H1 (cell line): ENCODE data around the gene CLCNKB. TPM values are rescaled to one million over a fixed set of nuclear protein-coding genes. Genes with fewer than 3 reads are reported as not detected.
A peak's percentile ranks its signal among the peaks of the same experiment; 100 is the strongest.

Experiments
- CTCF ChIA-PET: fragments of 300-600 bp; sonication (Branson Sonifier 250); formaldehyde crosslinking; loops from one replicate; lab custom pipeline; 2021; ENCODE audit not compliant: partially characterized antibody; lab: Charles Lee
- POLR2A ChIA-PET: fragments of 300-600 bp; sonication (Branson Sonifier 250); formaldehyde crosslinking; loops from one replicate; lab custom pipeline; 2021; ENCODE audit warnings: inconsistent platforms; ENCODE audit not compliant: partially characterized antibody; lab: Charles Lee
- DNase-seq, 2 experiments: peaks; one replicate each; pipeline versions ENCODE4 v3.0.0 to v3.0.0-alpha.2; 2010 to 2022; ENCODE audit warnings: low spot score in 2 of 2, low read depth in 1 of 2, mixed read lengths in 1 of 2
- FAIRE-seq: peaks from 2 replicates; lab custom pipeline; 2011; peaks lifted over from hg19 to GRCh38; lab: Jason Lieb, UNC
- H2AFZ ChIP-seq: 2 replicates; pipeline ENCODE4 v1.8.1; 2012; ENCODE audit warnings: low read length, inconsistent platforms
- H2AK5ac ChIP-seq: 2 replicates; pipeline ENCODE4 v1.6.1; 2013; ENCODE audit warnings: low read depth, low read length
- H2BK120ac ChIP-seq: replicated peaks from 2 replicates; pipeline ENCODE3; 2013; ENCODE audit warnings: low read depth, low read length, inconsistent platforms
- H2BK12ac ChIP-seq: 2 replicates; pipeline ENCODE4 v1.6.1; 2013; ENCODE audit warnings: low read depth, low read length
- H2BK15ac ChIP-seq: 2 replicates; pipeline ENCODE4 v1.6.1; 2013; ENCODE audit warnings: low read length
- H2BK20ac ChIP-seq: 2 replicates; pipeline ENCODE4 v1.6.1; 2013; ENCODE audit warnings: low read length
- H2BK5ac ChIP-seq: 2 replicates; pipeline ENCODE4 v1.6.1; 2013; ENCODE audit warnings: low read depth, low read length
- H3K14ac ChIP-seq: 2 replicates; pipeline ENCODE4 v1.6.1; 2013; ENCODE audit warnings: inconsistent platforms; ENCODE audit not compliant: insufficient read length
- H3K18ac ChIP-seq: 2 replicates; pipeline ENCODE4 v1.6.1; 2013; ENCODE audit warnings: low read length; ENCODE audit errors: extremely low read depth
- H3K23ac ChIP-seq: 2 replicates; pipeline ENCODE4 v1.6.1; 2013; ENCODE audit warnings: inconsistent platforms; ENCODE audit not compliant: insufficient read length
- H3K23me2 ChIP-seq: 2 replicates; pipeline ENCODE4 v1.6.1; 2013; ENCODE audit warnings: low read depth, low read length
- H3K27ac ChIP-seq: 2 replicates; pipeline ENCODE4 v1.6.1; 2011; ENCODE audit warnings: low read depth, low read length, inconsistent platforms
- H3K27me3 ChIP-seq, 4 experiments: replicated peaks in 1 of 4; 1 replicate in 1 of 4; 2 replicates in 3 of 4; pipeline versions ENCODE4 v1.6.1 to v1.8.1; 2011 to 2013; ENCODE audit warnings: low read length in 3 of 4, mild to moderate bottlenecking in 3 of 4, inconsistent platforms in 2 of 4, mixed read lengths in 2 of 4, moderate library complexity in 1 of 4; ENCODE audit not compliant: control insufficient read depth in 3 of 4, insufficient read depth in 3 of 4; ENCODE audit errors: extremely low read depth in 1 of 4
- H3K36me3 ChIP-seq, 4 experiments: 2 replicates each; pipeline versions ENCODE4 v1.6.1 to v1.8.1; 2011 to 2013; ENCODE audit warnings: mild to moderate bottlenecking in 4 of 4, low read length in 3 of 4, moderate library complexity in 2 of 4, control low read depth in 1 of 4, inconsistent platforms in 1 of 4; ENCODE audit not compliant: insufficient read depth in 4 of 4, control insufficient read depth in 2 of 4
- H3K4ac ChIP-seq: replicated peaks from 2 replicates; pipeline ENCODE3; 2013; ENCODE audit warnings: low read length, low read depth, mixed read lengths, inconsistent platforms; ENCODE audit not compliant: insufficient read length
- H3K4me1 ChIP-seq, 4 experiments: replicated peaks in 1 of 4; 1 replicate in 1 of 4; 2 replicates in 3 of 4; pipeline versions ENCODE4 v1.6.1 to v1.8.1; 2011 to 2013; ENCODE audit warnings: low read length in 3 of 4, inconsistent platforms in 2 of 4, mixed read lengths in 1 of 4; ENCODE audit not compliant: insufficient read depth in 4 of 4, control insufficient read depth in 3 of 4
- H3K4me2 ChIP-seq, 2 experiments: 2 replicates each; pipeline versions ENCODE4 v1.6.1 to v1.8.1; 2011 to 2013; ENCODE audit warnings: low read depth in 2 of 2, low read length in 2 of 2, control low read depth in 1 of 2, inconsistent platforms in 1 of 2, mild to moderate bottlenecking in 1 of 2; ENCODE audit not compliant: insufficient read depth in 1 of 2
- H3K4me3 ChIP-seq, 4 experiments: fragments of 200-600, 300-600 bp in 1 of 4; sonication (generic), shearing (Covaris generic), sonication (Bioruptor Twin) in 1 of 4; 2 replicates each; pipeline versions ENCODE4 v1.5.1 to v1.8.1; 2011 to 2016; ENCODE audit warnings: low read length in 4 of 4, low read depth in 3 of 4, control low read depth in 2 of 4, inconsistent platforms in 2 of 4, mild to moderate bottlenecking in 2 of 4, mixed read lengths in 1 of 4, moderate library complexity in 1 of 4; ENCODE audit not compliant: insufficient read depth in 2 of 4; ENCODE audit errors: extremely low read depth in 1 of 4
- H3K56ac ChIP-seq: replicated peaks from 2 replicates; pipeline ENCODE3; 2013; ENCODE audit warnings: low read depth, mild to moderate bottlenecking, mixed read lengths, low read length, inconsistent platforms; ENCODE audit not compliant: insufficient read length
- H3K79me1 ChIP-seq: 2 replicates; pipeline ENCODE4 v1.6.1; 2013; ENCODE audit warnings: low read depth, low read length, control low read depth
- H3K79me2 ChIP-seq, 2 experiments: 2 replicates each; pipeline versions ENCODE4 v1.6.1 to v1.8.1; 2012 to 2013; ENCODE audit warnings: low read length in 2 of 2, mild to moderate bottlenecking in 2 of 2, inconsistent platforms in 1 of 2; ENCODE audit not compliant: insufficient read depth in 2 of 2, control insufficient read depth in 1 of 2
- H3K9ac ChIP-seq, 4 experiments: replicated peaks in 1 of 4; 1 replicate in 1 of 4; 2 replicates in 3 of 4; pipeline versions ENCODE4 v1.6.1 to v1.8.1; 2011 to 2013; ENCODE audit warnings: low read depth in 3 of 4, low read length in 3 of 4, control low read depth in 2 of 4, mild to moderate bottlenecking in 2 of 4, moderate library complexity in 2 of 4, inconsistent platforms in 1 of 4; ENCODE audit errors: extremely low read depth in 1 of 4
- H3K9me3 ChIP-seq, 2 experiments: 2 replicates each; pipeline versions ENCODE4 v1.6.1 to v1.8.1; 2012 to 2013; ENCODE audit warnings: mild to moderate bottlenecking in 2 of 2, moderate library complexity in 2 of 2, control low read depth in 1 of 2, inconsistent platforms in 1 of 2, low read depth in 1 of 2, low read length in 1 of 2, mixed read lengths in 1 of 2; ENCODE audit not compliant: insufficient read depth in 2 of 2
- H4K20me1 ChIP-seq, 2 experiments: replicated peaks in 1 of 2; 2 replicates each; pipeline versions ENCODE3 to v1.8.1; 2011 to 2013; ENCODE audit warnings: inconsistent platforms in 2 of 2, low read length in 2 of 2, mild to moderate bottlenecking in 1 of 2; ENCODE audit not compliant: insufficient read depth in 2 of 2, control insufficient read depth in 1 of 2
- H4K5ac ChIP-seq: 2 replicates; pipeline ENCODE4 v1.6.1; 2013; ENCODE audit warnings: low read length, low read depth, mixed read lengths, inconsistent platforms; ENCODE audit not compliant: insufficient read length
- H4K8ac ChIP-seq: 2 replicates; pipeline ENCODE4 v1.8.0; 2013; ENCODE audit warnings: mild to moderate bottlenecking, moderate library complexity, low read length, inconsistent platforms; ENCODE audit not compliant: insufficient read depth; ENCODE audit errors: extremely low read depth
- H4K91ac ChIP-seq: replicated peaks from 2 replicates; pipeline ENCODE3; 2013; ENCODE audit warnings: low read length, mixed read lengths, inconsistent platforms; ENCODE audit not compliant: insufficient read length
- ASH2L ChIP-seq: fragments of 200-600, 300-600 bp; sonication (generic); IDR thresholded peaks from one replicate; pipeline ENCODE4 v1.7.1; 2017; ENCODE audit warnings: low read length
- CBX5 ChIP-seq: fragments of 300-800, 300-1000 bp; sonication (generic); IDR thresholded peaks from 2 replicates; pipeline ENCODE4 v1.7.1; 2016; ENCODE audit warnings: antibody characterized with exemption, low read length, low read depth
- CTCF ChIP-seq, 3 experiments: IDR thresholded peaks; 1 replicate in 2 of 3; 2 replicates in 1 of 3; pipeline versions ENCODE4 v1.5.1 to v1.6.1; 2011; ENCODE audit warnings: low read length in 3 of 3, mild to moderate bottlenecking in 3 of 3, inconsistent platforms in 2 of 3, low read depth in 1 of 3, moderate library complexity in 1 of 3; ENCODE audit not compliant: insufficient read depth in 1 of 3; ENCODE audit errors: control extremely low read depth in 1 of 3
- PHF8 ChIP-seq: fragments of 200-600 bp; sonication (generic); conservative IDR thresholded peaks from 2 replicates; pipeline ENCODE4 v1.7.1; 2012; ENCODE audit warnings: low read depth, mild to moderate bottlenecking, inconsistent platforms, low read length, moderate library complexity
- POU5F1 ChIP-seq: IDR thresholded peaks from 2 replicates; pipeline ENCODE4 v1.6.1; 2011; ENCODE audit warnings: low read depth, mild to moderate bottlenecking, low read length, moderate library complexity
- RFX5 ChIP-seq: IDR thresholded peaks from 2 replicates; pipeline ENCODE4 v1.6.1; 2011; ENCODE audit warnings: low read depth, low read length, improper control_type of control experiment, borderline replicate concordance
- SAP30 ChIP-seq: fragments of 300-600 bp; sonication (generic); IDR thresholded peaks from 2 replicates; pipeline ENCODE4 v1.7.1; 2012; ENCODE audit warnings: low read length, moderate library complexity, mild to moderate bottlenecking, inconsistent platforms; ENCODE audit not compliant: insufficient read depth, insufficient replicate concordance
- SP2 ChIP-seq: IDR thresholded peaks from 2 replicates; pipeline ENCODE4 v1.6.1; 2012; ENCODE audit warnings: mild to moderate bottlenecking, low read length, inconsistent platforms
- SP4 ChIP-seq: IDR thresholded peaks from 2 replicates; pipeline ENCODE4 v1.6.1; 2012; ENCODE audit warnings: low read length, inconsistent platforms
- TBP ChIP-seq: IDR thresholded peaks from 2 replicates; pipeline ENCODE4 v1.6.1; 2011; ENCODE audit warnings: low read depth, low read length, improper control_type of control experiment
- TCF12 ChIP-seq: IDR thresholded peaks from 2 replicates; pipeline ENCODE4 v1.6.1; 2011; ENCODE audit warnings: low read depth, mild to moderate bottlenecking, low read length
- YY1 ChIP-seq: IDR thresholded peaks from 2 replicates; pipeline ENCODE4 v1.6.1; 2011; ENCODE audit warnings: low read depth, mild to moderate bottlenecking, low read length
- WGBS, 2 experiments: shearing (Covaris generic) in 1 of 2; methylation state at CpG; one replicate each; pipeline versions ENCODE4 v1.1.6 to v1.1.7; 2013 to 2015; ENCODE audit warnings: low lambda C conversion rate in 2 of 2, mixed read lengths in 2 of 2, inconsistent platforms in 1 of 2, low coverage in 1 of 2, missing lambda C conversion rate in 1 of 2; ENCODE audit not compliant: insufficient replicate concordance in 2 of 2, insufficient coverage in 1 of 2, insufficient read length in 1 of 2; ENCODE audit errors: extremely low coverage in 1 of 2, missing lambda C conversion rate in 1 of 2; 5-methylcytosine and 5-hydroxymethylcytosine counted together
- polyA plus RNA-seq, 7 experiments: library from polyadenylated mRNA; depleted of rRNA in 3 of 7; stranded (reverse) in 5 of 7; unstranded in 2 of 7; fragments of >200 nt in 5 of 7; fragments of 200-250 nt in 2 of 7; gene quantifications; 1 replicate in 5 of 7; 2 replicates in 1 of 7; 4 replicates in 1 of 7; pipeline versions ENCODE4 v1.2.1 to v1.2.3, GENCODE V29; 2011 to 2013; ENCODE audit warnings: missing spikeins in 2 of 7, mixed read lengths in 2 of 7
- total RNA-seq: library from RNA; stranded (reverse); fragmentation: NEBNext Ultra II Directional; extraction: Animal tissue kit (Norgen Biotek cat#: 25700); gene quantifications from 2 replicates; pipeline ENCODE4 v1.2.1, GENCODE V29; 2021

The CLCNKB gene
- total and polyA plus RNA-seq, 2 of the 8 experiments (the other 6 are each of a cell fraction or from before 2014, with no cell fraction given), result 1.2 to 3.5 TPM

GRCh38 chr1:16043950-16044349, 368 bp downstream of the CLCNKB start:
- Histone ChIP-seq H2BK5ac (no peak overlapping the region), H3K4ac (no peak overlapping the region), H4K20me1 (no peaks in the 10 kb centered on the region), H3K4me3 (no peak overlapping the region), H3K18ac (no peak overlapping the region), H3K4me1 (peaks cover 0 to 7% (median 0%) of the 10 kb centered on the region in 4 experiments; a peak in 3 of 7 replicates), H2BK120ac (no peak overlapping the region), H3K9ac (no peak overlapping the region), H2BK15ac (no peak overlapping the region), H3K14ac (no peak overlapping the region), H2AK5ac (no peak overlapping the region), H4K8ac (no peak overlapping the region), H4K5ac (no peak overlapping the region), H3K4me2 (no peak overlapping the region), H3K56ac (no peak overlapping the region), H3K79me1 (no peaks in the 10 kb centered on the region), H2AFZ (no peak overlapping the region), H3K27ac (no peak overlapping the region), H3K23ac (no peak overlapping the region), H3K9me3 (no peaks in the 10 kb centered on the region), H3K36me3 (no peaks in the 10 kb centered on the region), H2BK12ac (0 out of 2 replicates have a peak overlapping the region, but pooled peaks have one; percentile 33), H4K91ac (no peak overlapping the region), H2BK20ac (no peak overlapping the region), H3K79me2 (no peaks in the 10 kb centered on the region), H3K23me2 (peaks cover 4% of the 10 kb centered on the region), H3K27me3 (peaks cover 0 to 6% (median 0%) of the 10 kb centered on the region in 4 experiments; a peak in 1 of 7 replicates)
- CTCF ChIA-PET, result interaction anchor here (0.9 to 5.6 kb wide), 9 partner anchors 10 to 143 kb away, joined by 3 to 41 read pairs (median 4); partner anchors contain the start of gene FAM131C
- FAIRE-seq (no peak), DNase-seq (no peak)
- POLR2A ChIA-PET, result interaction anchor here (2.2 kb wide), 1 partner anchor 24 kb away, joined by 5 read pairs; no protein-coding TSS in a partner anchor
- 92% methylated on average over 5 of the region's 5 CpGs; no CpG with 5 or more reads in 1 of the 2 experiments for WGBS, 2 experiments
- no peak for TF ChIP-seq SP2
- TF ChIP-seq PHF8, result no peak
- no peak for TF ChIP-seq SAP30
- no peak for TF ChIP-seq ASH2L
- TF ChIP-seq TBP, result no peak
- TF ChIP-seq CTCF (IDR thresholded peaks at IDR 0.05; ENCODE audit: control extremely low read depth in 1 of 3, insufficient read depth in 1 of 3, low read depth in 1 of 3, low read length in 3 of 3), result no peak
- no peak for TF ChIP-seq POU5F1
- TF ChIP-seq SP4, result no peak
- no peak for TF ChIP-seq TCF12
- no peak for TF ChIP-seq RFX5
- no peak for TF ChIP-seq CBX5
- no peak for TF ChIP-seq YY1
